ENCODE data around the gene SLC39A10. TPM values are rescaled to one million over a fixed set of nuclear protein-coding genes. Genes with fewer than 3 reads are reported as not detected.

The SLC39A10 gene
- total and polyA plus RNA-seq, 10 of the 15 experiments (the other 5 are each of a cell fraction or from before 2014, with no cell fraction given): 2.0 to 23.6 (median 7.9) TPM

- Histone ChIP-seq H3K36me3 (ENCODE audit: control insufficient read depth in 2 of 2, insufficient read depth in 2 of 2, low read length in 1 of 2) (no peaks in the 10 kb centered on the region; a peak in 1 of 4 replicates), H3K79me2 (ENCODE audit: control insufficient read depth, insufficient read depth, low read length) (no peaks in the 10 kb centered on the region), H4K20me1 (ENCODE audit: control insufficient read depth, insufficient read depth) (no peaks in the 10 kb centered on the region), H3K27ac (ENCODE audit: control insufficient read depth, insufficient read depth) (no peak overlapping the region), H3K9ac (ENCODE audit: control insufficient read depth, insufficient read depth, low read length) (no peak overlapping the region), H3K4me2 (ENCODE audit: control insufficient read depth, insufficient read depth) (no peak overlapping the region), H3K4me3 (no peak overlapping the region), H3K9me3 (replicated peaks; ENCODE audit: control insufficient read depth, insufficient read depth, low read length) (no peaks in the 10 kb centered on the region), H2AFZ (ENCODE audit: control insufficient read depth, low read depth, low read length) (no peak overlapping the region), H3K4me1 (ENCODE audit: control insufficient read depth, insufficient read depth, low read length) (no peaks in the 10 kb centered on the region), H3K27me3 (replicated peaks in 1 of 2; ENCODE audit: control insufficient read depth in 2 of 2, insufficient read depth in 2 of 2, low read length in 1 of 2) (no peaks in the 10 kb centered on the region)
- intact Hi-C loops (cut with micrococcal nuclease; ENCODE audit: unreplicated experiment): no loop called here
- no TSS peak for BruUV-seq (replicated peaks)
- RAD21 ChIA-PET (ENCODE audit: unreplicated experiment): no interaction called here
- SMC1A ChIA-PET (ENCODE audit: uncharacterized antibody, unreplicated experiment): interaction anchor here (0.9 to 1.9 kb wide), 3 partner anchors 9 to 392 kb away, joined by 3 to 5 read pairs (median 5); no protein-coding TSS in a partner anchor
- WGBS (ENCODE audit: insufficient coverage, insufficient replicate concordance, low lambda C conversion rate, missing lambda C conversion rate): 92% methylated on average over 4 of the region's 4 CpGs
- no peak for FAIRE-seq
- in situ Hi-C loops (cut with MboI): loop anchor here (5.0 kb wide), 1 partner anchor 383 kb away; no protein-coding TSS in a partner anchor
- CTCF ChIA-PET: interaction anchor here (0.6 kb wide), 1 partner anchor 271 kb away, joined by 4 read pairs; no protein-coding TSS in a partner anchor
- POLR2A ChIA-PET: no interaction called here
- no peak for DNase-seq (ENCODE audit: low read depth, low spot score)
- ATAC-seq: no peak
- no peak for TF ChIP-seq SMAD1 (IDR thresholded peaks at IDR 0.05; ENCODE audit: low read depth, partially characterized antibody)
- no peak for TF ChIP-seq ZBTB11 (CRISPR knock-in tag; IDR thresholded peaks at IDR 0.05)
- no peak for TF ChIP-seq TCF7 (IDR thresholded peaks at IDR 0.05; ENCODE audit: borderline replicate concordance)
- no peak for TF ChIP-seq NFYB (IDR thresholded peaks at IDR 0.05; ENCODE audit: insufficient read depth, low read depth, low read length)
- no peak for TF ChIP-seq E2F4 (IDR thresholded peaks at IDR 0.05; ENCODE audit: low read depth, low read length)
- TF ChIP-seq SREBF1 (IDR thresholded peaks at IDR 0.05; ENCODE audit: low read length): no peak
- TF ChIP-seq SMARCA5 (IDR thresholded peaks at IDR 0.05): no peak
- TF ChIP-seq, protein P1, sequence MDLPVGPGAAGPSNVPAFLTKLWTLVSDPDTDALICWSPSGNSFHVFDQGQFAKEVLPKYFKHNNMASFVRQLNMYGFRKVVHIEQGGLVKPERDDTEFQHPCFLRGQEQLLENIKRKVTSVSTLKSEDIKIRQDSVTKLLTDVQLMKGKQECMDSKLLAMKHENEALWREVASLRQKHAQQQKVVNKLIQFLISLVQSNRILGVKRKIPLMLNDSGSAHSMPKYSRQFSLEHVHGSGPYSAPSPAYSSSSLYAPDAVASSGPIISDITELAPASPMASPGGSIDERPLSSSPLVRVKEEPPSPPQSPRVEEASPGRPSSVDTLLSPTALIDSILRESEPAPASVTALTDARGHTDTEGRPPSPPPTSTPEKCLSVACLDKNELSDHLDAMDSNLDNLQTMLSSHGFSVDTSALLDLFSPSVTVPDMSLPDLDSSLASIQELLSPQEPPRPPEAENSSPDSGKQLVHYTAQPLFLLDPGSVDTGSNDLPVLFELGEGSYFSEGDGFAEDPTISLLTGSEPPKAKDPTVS (IDR thresholded peaks at IDR 0.05; ENCODE audit: low read depth, low read length): no peak
- TF ChIP-seq, protein P2, sequence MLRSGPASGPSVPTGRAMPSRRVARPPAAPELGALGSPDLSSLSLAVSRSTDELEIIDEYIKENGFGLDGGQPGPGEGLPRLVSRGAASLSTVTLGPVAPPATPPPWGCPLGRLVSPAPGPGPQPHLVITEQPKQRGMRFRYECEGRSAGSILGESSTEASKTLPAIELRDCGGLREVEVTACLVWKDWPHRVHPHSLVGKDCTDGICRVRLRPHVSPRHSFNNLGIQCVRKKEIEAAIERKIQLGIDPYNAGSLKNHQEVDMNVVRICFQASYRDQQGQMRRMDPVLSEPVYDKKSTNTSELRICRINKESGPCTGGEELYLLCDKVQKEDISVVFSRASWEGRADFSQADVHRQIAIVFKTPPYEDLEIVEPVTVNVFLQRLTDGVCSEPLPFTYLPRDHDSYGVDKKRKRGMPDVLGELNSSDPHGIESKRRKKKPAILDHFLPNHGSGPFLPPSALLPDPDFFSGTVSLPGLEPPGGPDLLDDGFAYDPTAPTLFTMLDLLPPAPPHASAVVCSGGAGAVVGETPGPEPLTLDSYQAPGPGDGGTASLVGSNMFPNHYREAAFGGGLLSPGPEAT (IDR thresholded peaks at IDR 0.05; ENCODE audit: low read depth): no peak
- no peak for TF ChIP-seq GATAD2B (conservative IDR thresholded peaks at IDR 0.05; ENCODE audit: low read depth)
- TF ChIP-seq POLR2AphosphoS5 (IDR thresholded peaks at IDR 0.05; ENCODE audit: low read length): no peak
- TF ChIP-seq ATF2 (IDR thresholded peaks at IDR 0.05; ENCODE audit: low read length): no peak
- no peak for TF ChIP-seq BHLHE40 (IDR thresholded peaks at IDR 0.05; ENCODE audit: borderline replicate concordance in 1 of 2, low read depth in 2 of 2, low read length in 1 of 2)
- TF ChIP-seq ZNF384 (IDR thresholded peaks at IDR 0.05; ENCODE audit: borderline replicate concordance, low read depth, low read length): no peak
Observed at GRCh38 chr2:195674491-195675221, 17.6 kb downstream of the SLC39A10 start.

Data from GM12878 (cell line).